Cerebellar cortex (tissue), 1 donor: ENCODE data around the gene USH2A.
"Not testable (repeated sequence)": the region's sequence is repeated elsewhere in the genome, so short reads cannot be mapped to it uniquely, and the experiment has no call there.

Source experiments
- DNase-seq: peaks from one replicate; pipeline ENCODE4 v3.0.0-alpha.2; 2015; ENCODE audit warnings: low spot score

The USH2A gene

GRCh38 chr1:216388558-216388957 is 34.7 kb downstream of the USH2A start:
- no peak for DNase-seq

- DNase-seq: no peak
These were observed 35.5 kb downstream of the USH2A start for GRCh38 chr1:216387782-216388181.

DNA sequence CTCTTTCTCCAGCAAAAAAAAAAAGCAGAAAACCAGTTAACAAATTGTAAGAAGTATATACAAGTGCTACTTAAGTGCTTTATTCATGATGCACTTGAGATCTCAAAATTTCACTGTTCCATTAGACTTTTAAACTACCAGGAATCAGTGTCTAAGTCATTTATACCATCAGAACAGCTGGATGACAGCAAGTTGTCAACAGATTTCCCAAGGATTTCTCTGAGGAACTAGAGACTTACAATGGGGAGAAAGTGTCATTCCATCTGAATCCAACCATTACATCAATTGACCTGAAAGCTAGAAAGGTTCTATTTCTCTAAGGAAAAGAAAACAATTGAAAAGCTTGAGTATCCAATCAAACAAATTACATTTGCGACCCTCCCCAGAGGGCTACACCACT is 43.8 kb downstream of the USH2A start:
- no peak for DNase-seq

DNA sequence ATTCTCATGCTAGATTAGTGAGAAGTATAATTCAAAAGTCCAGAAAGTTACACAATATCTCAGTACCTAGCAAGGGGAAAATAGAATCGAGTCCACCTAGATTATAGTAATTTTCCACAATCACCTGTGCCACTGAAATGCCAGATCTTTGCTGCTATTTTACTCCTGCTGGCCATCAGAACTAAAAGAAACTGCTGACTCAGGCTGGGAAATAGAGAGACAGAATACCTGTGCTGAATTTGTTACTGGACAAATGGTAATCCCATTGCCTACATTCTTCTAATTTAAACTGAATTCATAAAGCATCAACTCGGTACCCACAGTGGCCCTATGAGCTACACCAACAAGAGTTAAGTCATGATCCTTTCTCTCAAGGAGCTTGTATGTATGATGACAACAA is 55.0 kb downstream of the USH2A start:
- no peak for DNase-seq

DNA sequence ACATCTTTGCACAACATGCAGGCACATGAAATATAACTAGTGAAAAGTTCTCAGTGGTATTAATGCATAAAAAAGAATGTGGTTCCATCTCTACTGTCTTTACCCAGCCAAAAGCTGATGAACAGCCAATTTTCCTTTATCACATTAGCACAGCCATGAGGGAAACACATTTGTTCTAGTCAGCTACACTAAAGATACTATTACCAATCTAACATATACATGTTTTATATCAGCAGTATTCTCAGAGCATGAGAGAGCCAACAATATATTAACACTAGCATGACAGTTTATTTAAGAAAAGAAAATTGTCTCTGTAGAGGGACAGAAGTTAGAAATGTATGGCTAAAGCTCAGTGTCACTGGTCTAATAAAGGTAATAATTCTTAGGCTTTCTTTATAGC is 56.3 kb downstream of the USH2A start:
- no peak for DNase-seq

GRCh38 chr1:216356945-216357344 is 66.3 kb downstream of the USH2A start:
- DNase-seq: no peak

DNA sequence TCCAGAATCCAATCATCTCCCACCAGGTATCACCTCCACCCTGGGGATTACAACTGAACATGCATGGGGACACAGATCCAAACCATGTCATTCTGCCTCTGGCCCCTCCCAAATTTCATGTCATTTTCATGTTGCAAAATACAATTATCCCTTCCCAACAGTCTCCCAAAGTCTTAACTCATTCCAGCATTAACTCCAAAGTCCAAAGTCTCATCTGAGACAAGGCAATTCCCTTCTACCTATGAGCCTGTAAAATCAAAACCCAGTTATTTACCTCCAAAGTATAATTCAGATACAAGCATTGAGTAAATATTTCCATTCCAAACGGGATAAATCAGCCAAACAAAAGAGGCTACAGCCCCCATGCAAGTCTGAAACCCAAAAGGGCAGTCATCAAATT is 73.1 kb downstream of the USH2A start:
- DNase-seq: no peak

DNA sequence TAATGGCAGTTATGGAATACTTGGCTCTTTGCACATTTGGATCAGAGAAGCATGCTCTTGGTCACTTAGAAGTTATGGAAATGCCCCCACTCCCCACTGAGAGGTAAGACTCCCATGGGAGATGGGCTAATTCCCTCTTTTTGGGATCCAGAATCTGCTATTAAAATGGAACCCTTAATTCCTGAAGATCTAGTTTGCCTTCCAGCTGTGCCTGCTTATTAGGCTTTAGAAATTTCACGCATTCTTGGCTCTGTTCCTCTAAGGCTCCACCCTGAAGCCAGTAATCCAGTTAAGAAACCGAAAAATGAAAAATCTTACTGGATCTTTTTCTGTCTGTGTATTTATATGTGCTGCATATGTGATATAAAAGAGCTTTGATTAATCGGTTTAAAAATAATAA is 76.7 kb downstream of the USH2A start:
- DNase-seq: no peak

DNA sequence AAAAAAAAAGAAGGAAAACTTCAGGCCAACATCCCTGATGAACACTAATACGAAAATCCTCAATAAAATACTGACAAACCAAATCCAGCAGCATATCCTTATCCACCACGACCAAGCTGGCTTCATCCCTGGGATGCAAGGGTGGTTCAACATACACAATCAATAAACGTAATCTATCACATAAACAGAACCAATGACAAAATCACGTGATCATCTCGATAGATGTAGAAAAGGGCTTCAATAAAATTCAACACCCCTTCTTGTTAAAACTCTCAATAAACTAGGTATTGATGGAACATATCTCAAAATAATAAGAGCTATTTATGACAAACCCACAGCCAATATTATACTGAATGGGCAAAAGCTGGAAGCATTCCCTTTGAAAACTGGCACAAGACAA is 82.7 kb downstream of the USH2A start:
- not testable (repeated sequence) for DNase-seq

DNA sequence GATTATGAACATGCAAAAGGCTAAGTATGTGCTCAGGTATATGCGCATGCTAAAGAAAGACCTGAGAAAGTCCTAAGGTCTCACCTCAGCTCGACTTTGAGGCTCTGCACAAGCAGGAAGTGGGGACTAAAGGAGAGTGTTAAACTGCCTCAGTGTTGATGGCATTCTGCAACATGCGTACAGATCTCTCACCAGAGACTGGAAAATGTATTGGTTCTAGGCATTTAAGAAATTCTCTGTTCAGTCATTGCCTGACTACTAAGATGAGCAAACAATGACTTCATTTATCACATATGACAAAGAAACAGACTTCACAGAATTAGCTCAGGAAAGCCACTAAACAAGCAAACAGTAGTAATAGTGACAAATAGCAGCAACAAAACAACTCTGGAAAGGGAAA is 90.8 kb downstream of the USH2A start:
- DNase-seq: no peak

GRCh38 chr1:216332003-216332402 is 91.2 kb downstream of the USH2A start:
- no peak for DNase-seq

GRCh38 chr1:216331211-216331610 is 92.0 kb downstream of the USH2A start:
- no peak for DNase-seq

DNA sequence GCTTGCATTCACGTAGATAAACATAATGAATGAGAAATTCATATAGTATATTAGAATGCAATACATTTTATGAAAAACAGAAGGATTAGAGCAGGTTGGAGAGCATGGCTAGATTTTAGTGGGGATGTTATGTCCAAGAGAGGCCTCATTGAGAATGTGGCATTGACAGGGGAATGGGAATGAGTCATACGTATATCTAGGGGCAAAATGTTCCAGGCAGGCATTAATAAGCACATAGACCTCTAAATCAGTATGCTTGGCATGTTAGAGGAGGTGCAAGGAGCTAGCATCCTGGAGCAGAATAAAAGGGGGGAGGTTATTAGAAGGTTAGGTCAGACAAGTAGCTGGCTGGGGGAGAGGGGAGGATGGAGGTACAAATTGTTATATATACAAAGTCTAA is 93.0 kb downstream of the USH2A start:
- no peak for DNase-seq

DNA sequence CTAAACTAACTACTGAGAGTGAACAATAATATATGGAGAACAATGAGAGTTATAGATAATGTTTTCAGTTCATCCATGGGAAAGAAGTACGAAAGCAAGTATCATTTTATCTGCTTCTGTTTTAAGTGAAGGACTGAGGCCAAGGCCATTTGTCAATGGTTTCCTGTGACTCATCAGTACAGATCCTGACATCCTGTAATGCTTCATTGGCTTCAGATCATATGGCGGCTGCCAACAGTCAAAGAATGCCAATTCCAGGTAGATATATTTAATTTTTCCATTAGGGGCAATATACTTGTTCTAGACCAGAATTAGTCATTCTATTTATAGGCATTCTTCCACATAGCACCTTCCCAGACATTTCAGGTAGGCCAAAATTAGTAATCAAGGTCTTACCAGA is 97.3 kb downstream of the USH2A start:
- no peak for DNase-seq

GRCh38 chr1:216325336-216325735 is 97.9 kb downstream of the USH2A start:
- DNase-seq: no peak

DNA sequence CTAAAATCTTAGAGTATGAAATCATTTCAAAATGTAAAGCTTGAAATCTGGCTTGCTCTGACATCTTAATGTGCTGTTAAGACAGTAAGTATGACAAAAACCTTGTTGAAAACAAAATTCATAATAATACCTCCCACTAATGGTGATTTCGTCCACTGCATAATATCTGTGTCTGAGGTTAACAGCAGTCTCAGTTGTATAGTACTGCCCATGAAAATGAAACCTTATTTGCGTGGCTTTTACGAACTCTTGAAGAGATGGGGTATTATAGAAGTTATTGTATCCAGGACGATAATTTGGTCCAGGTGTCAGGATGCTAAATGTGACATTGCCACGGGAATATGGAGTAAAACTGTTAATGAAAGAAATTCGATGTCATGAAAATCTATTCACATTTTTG is 99.9 kb downstream of the USH2A start:
- DNase-seq: no peak

DNA sequence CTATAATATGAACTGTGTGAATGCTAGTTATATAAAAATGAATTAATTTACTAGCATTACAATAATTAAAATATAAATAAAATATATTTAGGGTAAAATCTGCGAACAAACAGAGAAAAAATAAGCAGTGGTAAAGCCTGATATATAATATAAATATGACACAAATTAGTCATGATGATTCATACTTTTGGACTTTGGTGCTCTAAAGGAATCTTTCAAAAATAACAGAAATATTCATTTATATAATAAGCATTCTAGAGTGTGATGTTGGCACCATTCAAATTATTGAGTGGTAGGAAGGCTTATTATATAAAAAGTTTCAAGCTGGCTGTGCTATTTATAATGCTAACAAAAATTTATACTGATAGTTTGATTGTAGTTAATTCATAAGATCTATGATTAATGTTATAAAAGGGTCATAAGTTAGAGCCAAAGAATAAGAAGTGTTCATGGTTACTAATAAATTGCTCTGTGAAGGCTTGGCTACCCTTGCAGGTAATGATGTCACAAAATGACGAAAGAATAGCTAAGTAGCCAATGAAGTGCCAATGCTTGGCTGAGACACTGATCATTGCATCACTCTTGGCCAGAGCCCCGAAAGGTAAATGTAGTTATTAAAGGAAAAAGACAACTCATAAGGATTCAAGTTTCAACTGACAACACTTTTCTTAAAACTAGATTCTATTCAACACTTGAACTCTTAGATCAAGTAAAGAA is 108.7 kb downstream of the USH2A start:
- DNase-seq: no peak

- peak; percentile 39 for DNase-seq
These were observed 112.5 kb downstream of the USH2A start for GRCh38 chr1:216310776-216311175.

- DNase-seq: no peak
These were observed 116.4 kb downstream of the USH2A start for GRCh38 chr1:216306830-216307229.

- no peak for DNase-seq
These were observed 119.6 kb downstream of the USH2A start for GRCh38 chr1:216303690-216304089.

DNA sequence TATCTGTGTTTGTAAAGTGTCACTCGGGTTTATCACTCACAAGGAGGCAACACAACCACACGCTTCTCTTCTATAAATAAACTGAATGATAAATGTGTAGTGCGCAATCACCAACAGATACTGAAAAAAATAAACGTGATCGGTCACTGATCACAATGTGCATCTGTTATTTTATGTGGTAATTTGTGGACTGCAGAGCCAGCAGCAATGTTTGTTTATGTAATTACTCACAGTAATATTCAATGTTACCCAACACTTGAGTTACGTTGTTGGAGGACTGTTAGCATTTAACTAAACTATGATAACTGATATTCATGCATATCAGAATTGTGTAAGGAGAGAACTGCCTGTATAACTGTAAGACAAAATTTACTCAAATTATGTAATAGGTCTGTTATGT is 129.6 kb downstream of the USH2A start:
- DNase-seq: no peak

DNA sequence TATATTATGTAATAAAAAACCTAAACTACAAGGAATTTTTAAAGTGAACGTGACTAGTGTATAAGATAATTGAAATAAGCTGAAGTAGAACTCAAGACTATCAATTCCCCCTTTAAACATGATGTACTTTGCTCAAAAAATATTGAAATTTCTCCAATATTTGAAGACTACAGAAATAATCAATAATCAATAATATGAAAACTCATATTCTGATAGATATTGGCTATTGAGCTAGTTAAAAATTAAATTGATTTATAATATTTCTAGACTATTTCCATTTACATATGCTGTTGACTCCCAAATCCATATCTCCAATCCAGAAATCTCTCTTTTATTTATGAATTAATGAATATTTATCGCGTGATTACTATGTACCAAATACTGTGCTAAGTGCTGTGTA is 133.2 kb downstream of the USH2A start:
- no peak for DNase-seq

- DNase-seq: no peak
These were observed 138.2 kb downstream of the USH2A start for GRCh38 chr1:216285052-216285451.

GRCh38 chr1:216281757-216282156 is 141.5 kb downstream of the USH2A start:
- DNase-seq: no peak
